SH-SY5Y (cell line): ENCODE data around the gene DPYD.

Source experiments
- GATA2 ChIP-seq: IDR thresholded peaks from 2 replicates; pipeline ENCODE4 v1.6.1; 2011; ENCODE audit warnings: mild to moderate bottlenecking, low read depth, low read length
- GATA3 ChIP-seq: IDR thresholded peaks from 2 replicates; pipeline ENCODE4 v1.6.1; 2011; ENCODE audit warnings: low read depth, mild to moderate bottlenecking, low read length, moderate library complexity

DNA sequence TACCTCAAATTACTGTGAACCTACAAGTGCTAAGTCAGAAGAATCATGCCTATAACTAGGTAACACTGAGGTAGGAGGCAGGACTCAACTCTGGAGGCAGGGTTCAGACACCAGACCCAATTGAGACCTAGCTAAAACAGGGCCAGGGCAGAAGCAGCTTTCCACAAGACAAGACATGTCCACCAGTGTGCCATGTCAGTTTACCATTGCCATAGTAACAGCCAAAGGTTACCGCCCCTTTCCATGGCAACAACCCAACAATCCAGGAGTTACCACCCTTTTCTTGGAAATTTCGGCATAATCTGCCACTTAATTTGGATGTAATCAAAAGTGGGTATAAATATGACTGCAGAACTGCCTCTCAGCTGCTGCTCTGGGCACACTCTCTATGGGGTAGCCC, 432.3 kb downstream of the DPYD start:
- TF ChIP-seq GATA3 (no peak), GATA2 (no peak)
